SU-DHL-6 (cell line): Measurements from ENCODE around the gene STMN1.

Experiments used
- H2AFZ ChIP-seq: fragments of 200-600 bp; sonication (generic); 2 replicates; pipeline ENCODE4 v1.6.1; 2014; ENCODE audit warnings: low read depth, mild to moderate bottlenecking, moderate library complexity, mixed read lengths, antibody characterized with exemption, low read length; ENCODE audit not compliant: severe bottlenecking
- H3F3A ChIP-seq: fragments of 200-600 bp; shearing (Covaris generic); 2 replicates; pipeline ENCODE4 v1.6.0; 2016; ENCODE audit warnings: antibody characterized with exemption, mild to moderate bottlenecking; ENCODE audit not compliant: insufficient read depth
- H3K27ac ChIP-seq: fragments of 200-600 bp; sonication (generic); 2 replicates; pipeline ENCODE4 v1.5.1; 2016; ENCODE audit warnings: low read depth, mild to moderate bottlenecking, low read length, moderate library complexity, mixed read lengths
- H3K27me3 ChIP-seq: fragments of 200-600 bp; sonication (generic), shearing (Covaris generic); 2 replicates; pipeline ENCODE4 v1.6.0; 2014; ENCODE audit warnings: mild to moderate bottlenecking, low read length
- H3K36me3 ChIP-seq: fragments of 200-600 bp; sonication (generic); 2 replicates; pipeline ENCODE4 v1.6.1; 2014; ENCODE audit warnings: mild to moderate bottlenecking, low read length, mixed read lengths
- H3K4me2 ChIP-seq: fragments of 300-600, 200-600 bp; shearing (Covaris generic), sonication (generic); 2 replicates; pipeline ENCODE4 v1.6.0; 2014; ENCODE audit warnings: low read length, low read depth, mild to moderate bottlenecking; ENCODE audit not compliant: poor library complexity, severe bottlenecking
- H3K4me3 ChIP-seq: fragments of 200-600 bp; sonication (generic); 2 replicates; pipeline ENCODE4 v1.5.1; 2014; ENCODE audit warnings: antibody characterized with exemption, low read length, mild to moderate bottlenecking, mixed read lengths; ENCODE audit not compliant: insufficient read depth, poor library complexity, severe bottlenecking
- H3K79me2 ChIP-seq: fragments of 200-600 bp; sonication (generic); 2 replicates; pipeline ENCODE4 v1.6.1; 2014; ENCODE audit warnings: mild to moderate bottlenecking, low read length, moderate library complexity; ENCODE audit not compliant: insufficient read depth
- H3K9ac ChIP-seq: fragments of 200-600 bp; sonication (generic); 2 replicates; pipeline ENCODE4 v1.7.0; 2014; ENCODE audit warnings: mild to moderate bottlenecking, low read length
- H3K9me2 ChIP-seq: fragments of 200-600 bp; sonication (generic); replicated peaks from 2 replicates; pipeline ENCODE4 v1.6.1; 2014; ENCODE audit warnings: low read length; ENCODE audit not compliant: insufficient read depth
- H3K9me3 ChIP-seq: fragments of 200-600 bp; sonication (generic); 2 replicates; pipeline ENCODE4 v1.6.1; 2014; ENCODE audit warnings: low read length, mixed read lengths; ENCODE audit not compliant: insufficient read depth
- H4K20me1 ChIP-seq: fragments of 200-600 bp; sonication (generic); 2 replicates; pipeline ENCODE4 v1.6.1; 2014; ENCODE audit warnings: low read depth, mild to moderate bottlenecking, antibody characterized with exemption, low read length, moderate library complexity, mixed read lengths
- CTCF ChIP-seq: fragments of 200-600 bp; sonication (generic); IDR thresholded peaks from one replicate; pipeline ENCODE4 v1.5.1; 2017; ENCODE audit warnings: antibody characterized with exemption, mild to moderate bottlenecking, low read length, moderate library complexity; ENCODE audit not compliant: insufficient read depth, poor library complexity, severe bottlenecking
- EZH2phosphoT487 ChIP-seq: fragments of 200-600 bp; sonication (generic), shearing (Covaris generic); conservative IDR thresholded peaks from 2 replicates; pipeline ENCODE4 v1.6.1; 2018; ENCODE audit warnings: mild to moderate bottlenecking, antibody characterized with exemption, low read length, moderate library complexity, mixed read lengths

STMN1 gene

GRCh38 chr1:25871704-25872494 lies 34.3 kb downstream of the STMN1 start:
- H3K36me3 ChIP-seq = no peaks in the 10 kb centered on the region
- no peak overlapping the region for H3K27ac ChIP-seq
- no peaks in the 10 kb centered on the region for H4K20me1 ChIP-seq
- H3K4me2 ChIP-seq = no peak overlapping the region
- H3K9me3 ChIP-seq = no peaks in the 10 kb centered on the region
- no peak overlapping the region for H2AFZ ChIP-seq
- no peak overlapping the region for H3K9ac ChIP-seq
- H3K79me2 ChIP-seq = no peaks in the 10 kb centered on the region
- TF ChIP-seq CTCF (no peak), EZH2phosphoT487 (no peak)
- H3K27me3 ChIP-seq = no peaks in the 10 kb centered on the region
- no peaks in the 10 kb centered on the region for H3K9me2 ChIP-seq
- no peak overlapping the region for H3K4me3 ChIP-seq
- H3F3A ChIP-seq = no peaks in the 10 kb centered on the region

- Histone ChIP-seq H4K20me1 (no peaks in the 10 kb centered on the region), H3K4me2 (no peak overlapping the region), H3K9me3 (no peaks in the 10 kb centered on the region), H2AFZ (no peak overlapping the region), H3K27me3 (no peaks in the 10 kb centered on the region), H3K36me3 (no peaks in the 10 kb centered on the region), H3K79me2 (no peaks in the 10 kb centered on the region), H3K27ac (no peak overlapping the region), H3K9me2 (no peaks in the 10 kb centered on the region), H3K4me3 (no peak overlapping the region), H3K9ac (no peak overlapping the region), H3F3A (no peaks in the 10 kb centered on the region)
- no peak for TF ChIP-seq EZH2phosphoT487
- no peak for TF ChIP-seq CTCF
Measured at GRCh38 chr1:25871086-25871703, 35.0 kb downstream of the STMN1 start.

- Histone ChIP-seq H3K4me3 (no peak overlapping the region), H3K4me2 (no peak overlapping the region), H3K36me3 (no peaks in the 10 kb centered on the region), H3K9me3 (no peaks in the 10 kb centered on the region), H3K9ac (no peak overlapping the region), H3K79me2 (no peaks in the 10 kb centered on the region), H3K27ac (no peak overlapping the region), H3K9me2 (no peaks in the 10 kb centered on the region), H3F3A (no peaks in the 10 kb centered on the region), H3K27me3 (no peaks in the 10 kb centered on the region), H4K20me1 (no peaks in the 10 kb centered on the region), H2AFZ (no peak overlapping the region)
- TF ChIP-seq CTCF (no peak), EZH2phosphoT487 (no peak)
Measured at GRCh38 chr1:25870614-25871013, 35.6 kb downstream of the STMN1 start.
